HL-60 (cell line): ENCODE data around the gene C1orf21.

Experiments
- GABPA ChIP-seq: IDR thresholded peaks from 2 replicates; pipeline ENCODE4 v1.6.1; 2012; ENCODE audit warnings: low read depth
- POLR2AphosphoS5 ChIP-seq: IDR thresholded peaks from 2 replicates; pipeline ENCODE4 v1.6.1; 2012; ENCODE audit warnings: low read depth
- REST ChIP-seq: IDR thresholded peaks from 2 replicates; pipeline ENCODE4 v1.6.1; 2012; ENCODE audit warnings: low read depth; ENCODE audit not compliant: insufficient replicate concordance
- TF ChIP-seq, protein P1 (sequence below): IDR thresholded peaks from one replicate; pipeline ENCODE4 v1.5.1; 2011; ENCODE audit warnings: low read length, control low read depth, inconsistent platforms; ENCODE audit not compliant: insufficient read depth

DNA sequence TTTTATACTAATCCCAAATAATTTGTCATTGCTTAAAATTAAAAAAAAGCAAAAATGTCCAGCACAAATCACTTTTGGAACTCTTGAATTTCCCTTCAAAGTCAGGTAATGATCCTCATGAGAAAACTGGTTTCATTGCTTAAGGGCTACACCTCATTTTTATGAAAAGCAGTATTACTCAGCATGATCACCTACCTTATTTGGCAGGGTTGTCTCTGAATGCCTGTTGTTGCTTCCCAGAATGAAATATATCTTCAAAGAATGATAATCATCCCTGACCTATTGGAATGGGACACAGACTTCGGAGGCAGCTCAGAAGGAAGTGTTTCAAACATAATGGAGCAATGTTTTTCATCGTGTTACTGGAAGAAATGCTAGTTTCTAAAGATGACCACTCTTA lies 29.7 kb downstream of the C1orf21 start:
- TF ChIP-seq, protein P1, sequence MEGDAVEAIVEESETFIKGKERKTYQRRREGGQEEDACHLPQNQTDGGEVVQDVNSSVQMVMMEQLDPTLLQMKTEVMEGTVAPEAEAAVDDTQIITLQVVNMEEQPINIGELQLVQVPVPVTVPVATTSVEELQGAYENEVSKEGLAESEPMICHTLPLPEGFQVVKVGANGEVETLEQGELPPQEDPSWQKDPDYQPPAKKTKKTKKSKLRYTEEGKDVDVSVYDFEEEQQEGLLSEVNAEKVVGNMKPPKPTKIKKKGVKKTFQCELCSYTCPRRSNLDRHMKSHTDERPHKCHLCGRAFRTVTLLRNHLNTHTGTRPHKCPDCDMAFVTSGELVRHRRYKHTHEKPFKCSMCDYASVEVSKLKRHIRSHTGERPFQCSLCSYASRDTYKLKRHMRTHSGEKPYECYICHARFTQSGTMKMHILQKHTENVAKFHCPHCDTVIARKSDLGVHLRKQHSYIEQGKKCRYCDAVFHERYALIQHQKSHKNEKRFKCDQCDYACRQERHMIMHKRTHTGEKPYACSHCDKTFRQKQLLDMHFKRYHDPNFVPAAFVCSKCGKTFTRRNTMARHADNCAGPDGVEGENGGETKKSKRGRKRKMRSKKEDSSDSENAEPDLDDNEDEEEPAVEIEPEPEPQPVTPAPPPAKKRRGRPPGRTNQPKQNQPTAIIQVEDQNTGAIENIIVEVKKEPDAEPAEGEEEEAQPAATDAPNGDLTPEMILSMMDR = no peak
- TF ChIP-seq POLR2AphosphoS5 (no peak), REST (no peak), GABPA (no peak)
